GDM1 (cell line): ENCODE measurements around the gene ESD.
"Not testable (repeated sequence)": the region's sequence is repeated elsewhere in the genome, so short reads cannot be mapped to it uniquely, and the experiment has no call there.

Experiments used
- DNase-seq: peaks from one replicate; lab custom pipeline; 2025; lab: John Stamatoyannopoulos, UW

ESD gene, protein sequence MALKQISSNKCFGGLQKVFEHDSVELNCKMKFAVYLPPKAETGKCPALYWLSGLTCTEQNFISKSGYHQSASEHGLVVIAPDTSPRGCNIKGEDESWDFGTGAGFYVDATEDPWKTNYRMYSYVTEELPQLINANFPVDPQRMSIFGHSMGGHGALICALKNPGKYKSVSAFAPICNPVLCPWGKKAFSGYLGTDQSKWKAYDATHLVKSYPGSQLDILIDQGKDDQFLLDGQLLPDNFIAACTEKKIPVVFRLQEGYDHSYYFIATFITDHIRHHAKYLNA

DNA sequence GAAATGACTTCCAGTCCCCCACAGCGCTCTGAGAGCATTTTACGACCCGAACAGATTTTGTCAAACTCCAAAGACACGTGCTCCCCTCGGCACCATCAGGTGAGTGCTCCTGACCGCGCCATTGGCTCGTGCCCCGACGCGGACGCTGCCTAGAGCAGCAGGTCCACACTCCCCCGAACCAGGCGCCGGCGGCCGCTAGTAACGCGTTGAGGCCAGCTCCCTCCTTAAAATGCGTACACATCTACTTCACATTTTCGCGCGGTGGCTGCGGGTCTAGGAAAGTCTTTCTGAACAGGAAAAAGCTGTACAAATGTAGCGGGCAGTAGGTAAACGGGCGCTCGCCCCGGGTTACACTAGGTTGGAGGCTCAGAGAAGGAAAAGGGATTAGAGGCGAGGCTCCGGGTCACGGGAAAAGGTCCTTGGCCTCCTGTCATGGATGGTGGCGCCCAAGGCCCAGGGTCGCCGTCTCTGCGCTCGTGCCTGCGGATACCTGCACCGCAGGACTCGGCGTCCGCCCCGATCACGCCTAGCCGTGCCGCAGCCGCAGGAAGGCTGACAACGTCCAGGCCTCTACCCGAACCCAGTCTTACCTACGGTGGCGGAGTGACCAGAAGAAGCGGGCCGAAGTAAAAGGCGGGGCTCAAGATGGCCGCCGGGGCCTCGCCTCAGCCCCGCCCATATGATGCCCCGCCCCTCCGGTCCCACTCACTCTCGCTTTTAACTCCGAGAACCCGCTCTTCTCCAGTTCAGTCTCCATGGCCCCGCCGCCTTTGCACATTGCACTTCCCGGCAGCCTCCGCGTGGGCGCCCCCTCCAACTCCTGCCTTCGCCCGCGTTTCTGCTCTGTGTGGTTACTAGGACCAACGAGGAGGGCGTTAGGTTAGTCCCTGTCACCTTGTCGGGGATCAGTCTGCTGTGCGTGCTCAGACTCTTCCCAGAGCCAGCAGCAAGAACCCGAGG, at the start of gene ESD:
TSS of gene ESD (minus strand) at position 647 of the 960 bp plus-strand sequence. CDS start 5,748 bp downstream, outside the sequence.
- peak; percentile 94 for DNase-seq

DNA sequence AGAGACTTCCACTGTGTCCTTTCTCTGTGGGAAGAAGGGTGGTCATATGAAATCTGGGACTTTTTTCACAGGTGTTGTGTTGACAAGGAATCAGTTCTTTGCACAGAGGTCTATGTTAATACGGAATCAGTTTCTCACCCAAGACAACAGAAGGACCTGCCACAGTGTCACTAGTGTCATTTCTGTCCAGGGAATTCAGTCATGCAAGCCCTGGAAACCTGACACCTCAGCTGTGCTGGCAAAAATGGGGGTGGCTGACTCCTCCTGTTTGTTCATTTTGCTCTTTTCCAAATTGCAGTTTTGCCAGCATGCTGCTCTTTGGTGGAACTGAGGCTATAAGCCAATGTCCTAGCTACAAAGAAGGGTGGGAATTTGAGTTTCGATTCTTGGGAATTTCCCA, 49.8 kb upstream of the ESD start:
- no peak for DNase-seq

DNA sequence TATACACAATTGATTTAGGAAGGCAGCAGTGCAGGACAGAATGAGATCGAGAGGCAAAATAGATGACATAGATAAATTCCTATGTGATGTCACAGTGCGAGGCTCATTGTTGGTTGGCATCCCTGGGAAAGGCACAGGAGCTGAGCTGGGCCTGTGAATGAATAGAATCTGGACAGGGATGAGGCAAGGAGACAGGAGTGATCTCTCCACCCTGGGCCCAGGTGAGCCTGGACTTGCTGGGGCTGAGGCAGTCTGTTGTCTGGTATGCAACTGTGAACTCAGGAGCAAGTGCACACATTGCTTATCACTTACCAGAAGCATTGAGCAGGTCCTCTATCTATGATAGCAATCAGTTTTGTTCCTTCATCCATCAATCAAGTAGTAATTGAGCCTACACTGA, 48.2 kb upstream of the ESD start:
- no peak for DNase-seq

DNA sequence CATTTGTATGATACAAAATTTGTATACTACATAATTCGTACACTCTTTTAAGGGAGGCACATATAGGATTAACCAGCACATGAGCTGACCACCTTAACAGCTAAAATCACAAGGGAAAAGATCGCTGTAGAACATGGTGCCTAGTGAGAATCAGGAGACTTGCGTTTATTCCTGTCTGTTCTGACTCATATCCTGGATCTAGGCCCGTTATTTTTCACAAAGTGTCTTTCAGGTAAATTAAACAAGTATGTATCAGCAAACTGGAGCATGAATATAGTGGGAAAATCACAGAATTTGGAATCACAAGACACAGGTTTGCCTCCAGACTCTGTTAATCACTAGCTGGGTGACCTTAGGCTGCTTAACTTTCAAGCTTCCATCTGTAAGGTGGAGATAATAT, 47.5 kb upstream of the ESD start:
- no peak for DNase-seq

DNA sequence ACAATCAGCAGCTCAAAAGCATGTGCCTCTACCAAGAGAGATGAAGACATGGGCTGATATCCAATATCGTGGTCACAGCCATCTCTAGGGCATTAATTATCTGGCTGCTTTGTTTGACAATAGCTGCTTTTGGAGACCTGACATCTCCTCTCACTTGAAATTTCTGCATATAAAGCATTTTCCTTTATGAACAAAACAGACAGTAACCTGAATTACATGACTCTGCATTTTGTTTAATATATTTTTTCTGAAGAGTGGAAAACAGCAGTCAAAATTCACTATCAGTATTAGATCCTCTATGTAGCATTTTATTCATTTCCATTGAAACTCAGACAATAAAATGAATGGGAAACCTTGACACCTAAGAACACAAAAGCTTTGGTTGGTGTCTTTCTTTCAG, 42.4 kb upstream of the ESD start:
- DNase-seq, result no peak

DNA sequence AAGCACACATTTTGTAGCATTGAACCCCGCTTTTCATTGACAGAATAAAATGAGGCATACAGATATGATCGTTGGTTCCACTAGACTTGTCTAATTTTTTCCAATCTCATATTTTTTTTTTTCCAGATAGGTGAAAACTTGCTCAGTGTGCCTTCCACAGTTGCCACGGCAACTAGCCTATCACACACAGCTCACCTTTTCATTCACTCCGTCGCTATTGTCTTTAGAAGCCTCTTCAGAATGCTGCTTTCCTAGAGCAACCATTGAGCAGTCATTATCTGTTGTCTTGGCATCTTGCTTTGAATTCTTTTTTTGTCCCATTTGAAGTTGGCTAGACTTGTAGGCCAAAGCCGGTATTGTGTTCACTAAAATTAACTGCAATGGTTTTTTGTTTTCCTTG, 37.7 kb upstream of the ESD start:
- no peak for DNase-seq

DNA sequence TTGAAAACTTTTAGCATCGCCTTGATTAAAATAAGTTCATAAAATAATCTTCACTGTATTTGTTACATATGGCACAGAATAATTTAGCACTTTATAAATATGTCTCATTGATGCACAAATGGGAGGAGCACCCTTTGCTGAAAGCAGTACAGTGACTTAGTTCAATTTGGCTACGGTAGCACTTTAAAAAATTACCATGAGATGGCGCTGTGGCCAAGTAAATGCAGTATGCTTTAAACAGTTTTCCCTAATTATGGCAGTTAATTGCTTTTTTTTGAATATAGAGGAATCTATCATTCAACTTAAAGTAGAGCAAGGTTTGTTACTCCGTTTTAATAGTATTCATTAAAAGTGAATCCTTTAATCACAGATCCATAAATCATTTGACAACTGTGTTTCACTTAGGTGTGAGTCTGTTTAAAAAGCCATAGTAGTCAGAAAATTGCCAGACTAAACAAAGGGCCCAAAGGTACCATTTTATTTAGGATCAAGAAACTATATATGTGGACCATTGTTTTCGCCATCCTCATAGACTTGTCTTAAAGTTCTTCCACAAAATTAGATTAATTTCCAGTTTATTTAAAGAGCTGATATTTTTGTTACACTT, 34.7 kb upstream of the ESD start:
- DNase-seq, result peak; percentile 41

DNA sequence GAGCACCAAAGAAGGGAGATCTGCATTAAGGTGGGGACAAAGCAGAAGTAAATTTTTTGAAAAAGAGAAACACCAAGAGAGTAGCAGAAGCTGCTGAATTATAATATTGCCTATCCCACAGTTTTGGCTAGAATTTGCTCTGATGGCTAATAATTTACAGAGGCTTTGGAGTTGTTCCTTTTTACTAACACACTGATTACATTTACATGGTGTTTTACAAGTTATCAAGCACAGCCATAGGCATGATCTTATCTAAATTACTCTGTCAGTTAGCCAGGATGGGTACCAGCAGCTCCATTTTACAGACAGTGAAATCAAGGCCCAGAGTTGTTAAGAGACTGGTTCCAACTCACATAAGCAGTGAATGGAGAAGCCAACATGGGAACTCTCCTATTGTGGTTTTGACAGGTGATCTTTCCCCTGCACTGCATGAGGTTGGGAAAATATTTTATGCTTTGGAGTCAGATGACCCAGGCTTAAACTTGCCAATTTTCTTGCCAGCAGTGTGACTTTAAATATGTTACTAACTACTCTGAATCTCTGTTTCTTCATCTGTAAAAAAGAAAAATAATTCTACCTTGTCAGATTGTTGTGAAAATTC, 33.5 kb upstream of the ESD start:
- no peak for DNase-seq

DNA sequence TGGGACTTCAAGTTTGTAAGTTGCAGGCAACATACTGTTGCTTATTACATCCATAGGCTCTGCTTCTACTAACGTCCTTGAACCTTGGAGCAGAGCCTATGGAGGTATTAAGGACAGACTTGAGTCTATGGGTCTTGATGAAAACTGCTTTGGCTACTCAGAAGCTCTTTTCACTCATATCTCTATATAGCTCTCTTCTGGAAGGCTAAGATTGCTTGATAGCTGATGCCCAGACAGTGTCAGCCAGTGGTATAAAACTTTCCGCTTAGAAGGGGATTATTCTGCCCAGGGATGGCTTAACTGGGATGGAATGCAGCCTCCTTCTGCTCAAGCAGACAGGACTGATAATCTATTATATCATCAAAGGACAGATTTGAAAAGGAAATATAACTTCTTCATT, 25.6 kb upstream of the ESD start:
- DNase-seq, result no peak

DNA sequence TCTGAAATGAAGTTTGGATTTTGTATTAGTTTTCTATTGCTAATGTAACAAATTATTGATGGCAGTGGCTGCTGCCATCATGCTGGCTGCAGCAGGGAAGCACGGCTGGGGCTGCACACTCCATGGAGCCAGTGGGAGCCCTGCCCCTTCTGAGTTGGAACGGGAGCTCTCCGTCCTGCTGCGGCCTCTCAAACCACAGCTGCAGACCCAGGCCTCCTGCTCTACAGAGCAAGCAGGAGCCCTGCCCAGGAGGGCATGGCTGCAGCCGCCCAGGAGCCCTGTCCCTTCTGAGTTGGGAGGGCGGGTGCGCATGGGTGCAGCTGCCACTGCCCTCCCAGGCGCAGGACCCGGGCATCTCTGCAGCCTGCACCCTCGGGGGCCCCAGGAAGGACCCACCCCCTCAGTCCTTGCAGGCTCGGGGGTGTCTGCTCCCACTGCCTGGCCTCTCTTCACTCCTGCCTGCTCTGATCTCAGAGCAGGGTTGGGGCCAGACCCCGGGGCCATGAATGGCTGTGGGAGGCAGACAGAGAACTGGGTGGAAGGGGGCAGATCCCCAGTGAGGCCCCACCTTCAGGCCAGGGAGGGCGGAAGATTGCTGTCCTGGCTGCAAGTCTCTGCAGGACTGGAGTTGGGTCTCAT, 21.0 kb upstream of the ESD start:
- DNase-seq, result no peak

DNA sequence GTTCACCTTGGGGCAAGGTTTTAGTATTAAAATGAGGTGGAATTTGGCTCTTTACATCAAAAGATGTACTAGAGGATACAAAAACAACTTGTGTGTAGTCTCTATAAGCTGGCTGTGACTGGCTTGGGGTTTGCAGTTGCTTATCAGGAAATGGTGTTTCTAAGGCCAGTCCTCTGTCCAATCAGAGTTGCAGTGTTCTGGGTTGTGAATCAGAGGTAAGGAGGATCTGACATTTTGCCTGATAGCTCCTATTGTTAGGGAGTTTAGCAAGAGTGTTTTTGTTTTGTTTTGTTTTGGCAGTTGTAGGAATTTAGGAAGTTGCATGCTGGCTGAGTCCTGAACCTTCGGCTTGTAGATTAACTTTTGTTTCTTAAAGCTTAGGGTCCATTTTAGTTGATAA, 20.1 kb upstream of the ESD start:
- DNase-seq, result no peak

DNA sequence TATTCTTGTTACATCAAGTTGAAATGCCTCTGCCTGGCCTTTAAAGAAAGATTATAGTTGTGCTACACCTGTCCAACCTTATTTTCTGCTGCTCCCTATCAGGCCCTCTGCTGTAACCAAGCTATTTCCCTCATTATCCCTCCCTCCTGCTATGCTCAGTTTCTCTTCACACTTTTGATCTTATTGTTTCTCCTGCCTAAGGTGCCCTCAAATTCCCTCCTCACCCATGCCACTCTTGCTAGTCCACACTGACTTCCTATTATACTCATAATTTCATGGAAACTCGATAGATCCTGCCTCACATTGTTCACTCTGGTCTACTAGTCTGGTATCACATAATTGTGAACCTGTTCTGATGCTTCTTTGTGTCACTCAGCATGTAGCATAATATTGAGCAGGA, 19.4 kb upstream of the ESD start:
- DNase-seq, result no peak

DNA sequence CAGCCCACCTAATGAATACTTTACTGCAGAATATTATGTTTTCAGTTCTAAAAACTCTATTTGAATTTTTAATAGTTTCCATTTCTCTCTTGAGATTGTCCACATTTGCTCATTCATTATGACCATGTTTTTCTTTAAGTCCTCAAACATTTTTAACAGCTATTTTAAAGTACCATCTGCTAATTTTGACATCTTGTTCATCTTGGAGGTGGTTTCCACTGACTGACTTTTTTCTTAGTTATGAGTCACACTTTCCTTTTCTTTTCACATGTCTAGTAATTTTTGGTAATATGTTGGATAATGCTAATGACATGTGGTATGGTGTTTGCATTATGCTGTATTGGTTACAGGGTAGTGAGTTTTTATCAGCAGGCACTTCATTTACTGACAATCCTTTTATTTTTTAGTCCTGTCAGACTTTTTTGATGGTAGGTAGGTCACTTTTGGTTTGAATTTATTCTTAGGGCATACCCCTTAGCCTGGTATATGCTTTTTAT, 15.4 kb upstream of the ESD start:
- no peak for DNase-seq

DNA sequence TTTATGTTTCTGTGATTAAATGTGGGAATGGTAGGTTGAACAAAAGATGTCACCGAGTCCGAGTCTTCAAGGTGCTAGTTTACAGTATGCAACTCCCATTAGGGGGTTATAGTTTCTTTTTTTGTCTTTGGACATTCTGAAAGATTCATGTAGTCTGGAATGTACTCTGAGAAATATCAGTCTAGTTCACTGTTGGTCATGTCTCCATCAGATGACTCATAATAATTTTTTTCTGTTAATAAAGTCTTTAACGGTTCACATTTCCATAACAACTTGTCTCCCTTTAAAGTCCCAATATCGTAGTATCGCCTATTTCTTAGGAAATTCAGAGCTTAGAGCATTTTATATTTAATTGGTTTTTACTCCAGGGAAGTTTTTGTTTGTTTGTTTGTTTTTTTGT, 13.5 kb upstream of the ESD start:
- no peak for DNase-seq

DNA sequence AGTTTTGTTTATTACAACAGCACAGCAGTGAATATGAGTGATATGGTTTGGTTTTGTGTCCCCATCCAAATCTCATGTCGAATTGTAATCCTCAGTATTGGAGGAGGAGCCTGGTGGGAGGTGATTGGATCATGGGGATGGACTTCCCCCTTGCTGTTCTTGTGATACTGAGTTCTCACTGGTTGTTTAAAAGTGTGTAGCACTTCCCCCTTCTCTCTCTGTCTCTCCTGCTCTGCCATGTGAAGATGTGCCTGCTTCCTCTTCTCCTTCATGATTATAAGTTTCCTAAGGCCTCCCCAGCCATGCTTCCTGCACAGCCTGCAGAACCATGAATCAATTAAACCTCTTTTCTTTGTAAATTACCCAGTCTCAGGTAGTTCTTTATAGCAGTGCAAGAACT, 8.0 kb upstream of the ESD start:
- not testable (repeated sequence) for DNase-seq

DNA sequence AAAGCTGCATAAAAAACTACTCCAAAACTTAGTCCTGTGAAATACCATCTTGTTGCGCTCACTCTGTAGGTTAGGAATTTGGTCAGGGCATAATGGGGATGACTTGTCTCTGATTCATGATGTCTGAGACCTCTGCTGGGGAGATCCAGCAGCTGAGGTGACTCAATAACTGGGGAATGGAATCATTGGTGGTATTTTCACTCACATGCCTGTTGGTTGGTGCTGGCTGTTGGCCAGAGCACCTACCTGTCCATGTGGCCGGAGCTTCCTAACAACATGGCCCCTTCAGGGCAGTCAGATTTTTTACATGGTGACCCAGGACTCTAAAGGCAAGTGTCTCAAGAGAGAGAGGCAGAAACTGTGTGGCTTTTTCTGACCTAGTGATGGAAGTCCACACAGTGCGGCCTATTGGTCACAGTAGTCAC, 7.4 kb upstream of the ESD start:
- no peak for DNase-seq

DNA sequence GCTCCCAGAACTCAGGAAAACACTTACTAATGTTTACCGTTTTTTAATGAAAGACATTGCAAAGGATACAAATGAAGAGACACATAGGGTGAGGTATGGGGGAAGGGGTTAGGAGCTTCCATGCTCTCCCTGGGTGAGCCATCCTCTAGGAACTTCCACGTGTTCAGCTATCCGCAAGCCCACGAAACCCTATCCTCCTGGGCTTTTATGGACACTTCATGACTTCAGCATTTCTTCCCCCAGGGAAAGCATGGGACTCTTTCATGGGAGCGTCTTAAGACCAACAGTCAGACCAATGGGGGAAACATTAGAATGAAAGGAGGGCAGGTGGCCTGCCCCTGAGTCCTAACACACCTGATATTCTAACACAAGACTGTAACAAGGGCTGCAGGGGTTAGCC, 6.6 kb upstream of the ESD start:
- DNase-seq, result no peak

DNA sequence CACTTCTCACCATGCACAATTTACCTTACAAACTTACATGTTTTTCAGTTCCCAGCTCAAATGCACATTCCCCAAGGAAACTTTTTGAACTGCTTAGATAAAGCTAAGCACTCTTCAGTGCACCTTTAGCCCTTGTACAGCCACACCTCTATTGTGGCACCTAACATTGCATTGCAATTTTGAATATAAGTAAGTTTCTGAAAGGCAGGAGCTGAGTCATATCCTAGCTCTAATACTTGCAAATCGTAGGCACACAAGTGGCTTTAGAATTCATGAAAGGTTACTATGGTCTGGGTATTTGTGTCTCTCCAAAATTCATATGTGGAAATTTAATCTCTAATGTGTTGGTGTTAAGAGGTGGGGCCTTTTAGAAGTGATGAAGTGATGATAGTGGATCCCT, 4.9 kb upstream of the ESD start:
- DNase-seq, result no peak

DNA sequence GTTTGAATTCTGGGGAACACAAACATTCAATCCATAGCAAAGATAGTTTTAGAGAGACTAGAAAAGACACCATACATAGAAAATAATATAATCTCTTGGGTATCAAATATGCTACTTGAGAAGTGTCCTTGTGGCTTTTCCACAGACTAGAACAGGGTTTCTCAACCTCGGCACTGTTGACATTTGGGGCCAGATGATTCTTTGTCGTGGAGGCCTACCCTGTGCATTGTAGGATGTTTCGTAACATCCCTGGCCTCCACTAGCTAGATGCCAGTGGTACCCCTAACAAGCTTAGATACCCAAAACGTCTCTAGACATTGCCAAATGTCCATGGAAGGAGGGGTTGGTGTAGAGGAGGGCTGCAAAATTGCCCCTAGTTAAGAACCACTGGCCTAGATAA, 2.2 kb upstream of the ESD start:
- DNase-seq, result no peak

DNA sequence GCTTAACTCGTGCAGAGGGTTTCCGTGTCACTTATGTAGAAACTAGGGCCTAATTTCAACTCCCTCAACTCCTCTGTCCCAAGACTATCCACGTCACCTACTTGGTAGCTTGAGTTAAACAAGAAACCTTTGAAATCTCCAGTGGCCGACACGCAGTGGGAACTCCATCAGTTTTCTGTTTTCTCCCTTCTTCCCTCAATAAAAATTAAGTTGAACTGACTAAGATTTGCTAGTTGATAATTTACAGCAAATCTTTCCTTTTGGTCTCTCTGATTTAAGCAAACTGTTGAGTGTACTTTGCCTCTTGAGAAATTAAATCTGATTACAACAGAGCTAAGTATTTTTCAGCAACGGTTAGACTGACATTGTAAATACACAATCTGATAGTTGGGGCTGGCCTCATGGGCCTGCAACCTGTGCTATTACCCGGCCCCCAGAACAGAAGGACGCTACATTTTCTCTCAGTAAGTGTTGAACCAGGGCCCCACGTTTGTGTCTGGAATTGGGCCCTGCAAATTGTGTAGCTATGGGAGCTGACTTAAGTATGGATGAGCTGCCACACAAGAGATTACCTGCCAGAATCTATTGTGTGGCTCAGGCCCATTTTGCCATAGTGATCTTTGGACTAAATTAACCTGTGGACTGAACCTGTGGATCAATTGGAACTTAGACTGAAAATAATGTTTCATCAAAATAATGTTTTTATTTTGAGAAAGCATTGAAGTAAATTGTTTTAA, 708 bp upstream of the ESD start:
- DNase-seq, result no peak

DNA sequence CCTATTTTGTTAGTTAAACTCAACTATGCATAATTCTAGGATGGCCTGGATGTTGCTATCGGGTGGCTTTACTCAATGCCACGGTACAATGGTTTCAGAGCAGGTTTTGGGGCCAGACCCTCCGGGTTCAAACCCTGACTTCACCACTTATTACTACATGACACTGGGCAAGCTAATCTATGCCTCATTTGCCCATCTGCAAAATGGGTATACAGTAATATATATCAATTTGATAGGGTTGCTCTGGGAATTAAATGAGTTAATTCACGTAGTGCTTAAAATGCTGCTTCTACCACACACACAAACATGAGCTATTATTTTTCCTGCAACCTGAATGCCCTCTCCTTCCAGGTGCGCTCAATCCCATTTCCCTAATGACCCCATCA, 839 bp downstream of the ESD start:
- DNase-seq, result no peak
